IMR-90 (cell line): ENCODE results near the gene STAC2. TPM values are rescaled to one million over a fixed set of nuclear protein-coding genes. Genes with fewer than 3 reads are reported as not detected.

Source experiments
- ATAC-seq: fragments of 200-7000 bp; cut with Tn5 transposase; 2 replicates; pipeline ENCODE4 v1.9.1; 2020; ENCODE audit warnings: low read depth, mild to moderate bottlenecking, moderate library complexity
- BruUV-seq: library from RNA; stranded (reverse); fragments of 400-500 nt; replicated peaks from 2 replicates; lab custom pipeline; 2021; lab: Mats Ljungman, UMichigan
- CTCF ChIA-PET: fragments of 300-600 bp; formaldehyde crosslinking; extraction: SDS; loops from one replicate; lab custom pipeline; 2021; ENCODE audit warnings: antibody characterized with exemption; lab: Yijun Ruan, JAX
- POLR2A ChIA-PET: fragments of 300-600 bp; sonication (Branson Sonifier 250); formaldehyde crosslinking; loops from one replicate; lab custom pipeline; 2022; ENCODE audit warnings: antibody characterized with exemption; ENCODE audit not compliant: unreplicated experiment; lab: Charles Lee
- DNase-seq: peaks from one replicate; pipeline ENCODE4 v3.0.0; 2013
- H2AFZ ChIP-seq: replicated peaks from 2 replicates; pipeline ENCODE3; 2013; ENCODE audit warnings: low read length, mild to moderate bottlenecking; ENCODE audit not compliant: poor library complexity
- H2AK5ac ChIP-seq: 2 replicates; pipeline ENCODE4 v1.6.1; 2013; ENCODE audit warnings: low read depth, low read length, inconsistent platforms
- H2AK9ac ChIP-seq: replicated peaks from 2 replicates; pipeline ENCODE3; 2013; ENCODE audit warnings: mild to moderate bottlenecking, low read depth, low read length, moderate library complexity; ENCODE audit not compliant: poor library complexity
- H2BK120ac ChIP-seq: 2 replicates; pipeline ENCODE4 v1.6.1; 2013; ENCODE audit warnings: low read depth, low read length, inconsistent platforms
- H2BK15ac ChIP-seq: 3 replicates; pipeline ENCODE4 v1.6.1; 2013; ENCODE audit warnings: low read depth, low read length, inconsistent platforms
- H2BK20ac ChIP-seq: 2 replicates; pipeline ENCODE4 v1.6.1; 2013; ENCODE audit warnings: low read depth, mild to moderate bottlenecking, inconsistent platforms, low read length, moderate library complexity
- H2BK5ac ChIP-seq: 2 replicates; pipeline ENCODE4 v1.6.1; 2013; ENCODE audit warnings: mild to moderate bottlenecking, low read depth, low read length, inconsistent platforms; ENCODE audit not compliant: poor library complexity, severe bottlenecking
- H3K14ac ChIP-seq: replicated peaks from 2 replicates; pipeline ENCODE4 v1.6.1; 2013; ENCODE audit warnings: low read depth, low read length, inconsistent platforms
- H3K18ac ChIP-seq: 2 replicates; pipeline ENCODE4 v1.6.1; 2013; ENCODE audit warnings: low read depth, low read length, control low read depth
- H3K23ac ChIP-seq: 2 replicates; pipeline ENCODE4 v1.6.1; 2013; ENCODE audit warnings: low read depth, low read length, inconsistent platforms
- H3K27ac ChIP-seq: 2 replicates; pipeline ENCODE4 v1.5.1; 2013; ENCODE audit warnings: mild to moderate bottlenecking, control low read depth, low read length; ENCODE audit not compliant: insufficient read depth
- H3K27me3 ChIP-seq: 2 replicates; pipeline ENCODE4 v1.6.1; 2013; ENCODE audit warnings: low read length; ENCODE audit not compliant: control insufficient read depth, insufficient read depth
- H3K36me3 ChIP-seq: 2 replicates; pipeline ENCODE4 v1.6.1; 2013; ENCODE audit warnings: low read length, mixed read lengths; ENCODE audit not compliant: control insufficient read depth, insufficient read depth
- H3K4ac ChIP-seq: 2 replicates; pipeline ENCODE4 v1.6.1; 2013; ENCODE audit warnings: low read depth, low read length, inconsistent platforms
- H3K4me1 ChIP-seq: 2 replicates; pipeline ENCODE4 v1.6.1; 2013; ENCODE audit warnings: low read length, mixed read lengths; ENCODE audit not compliant: control insufficient read depth, insufficient read depth
- H3K4me2 ChIP-seq: 2 replicates; pipeline ENCODE4 v1.6.1; 2013; ENCODE audit warnings: low read depth, mild to moderate bottlenecking, control low read depth, low read length, moderate library complexity
- H3K4me3 ChIP-seq: 2 replicates; pipeline ENCODE4 v1.5.1; 2013; ENCODE audit warnings: low read depth, mild to moderate bottlenecking, control low read depth, low read length, moderate library complexity; ENCODE audit not compliant: insufficient read depth
- H3K56ac ChIP-seq: 2 replicates; pipeline ENCODE4 v1.6.1; 2013; ENCODE audit warnings: low read length, inconsistent platforms; ENCODE audit not compliant: insufficient read depth; ENCODE audit errors: extremely low read depth
- H3K79me1 ChIP-seq, 2 experiments: 2 replicates each; pipeline ENCODE4 v1.6.1; 2013; ENCODE audit warnings: low read length in 2 of 2, inconsistent platforms in 1 of 2, low read depth in 1 of 2
- H3K9ac ChIP-seq: 2 replicates; pipeline ENCODE4 v1.6.1; 2013; ENCODE audit warnings: low read depth, low read length, control low read depth
- H3K9me1 ChIP-seq: 2 replicates; pipeline ENCODE4 v1.6.1; 2013; ENCODE audit warnings: low read length, inconsistent platforms; ENCODE audit not compliant: insufficient read depth
- H3K9me3 ChIP-seq: 2 replicates; pipeline ENCODE4 v1.6.1; 2013; ENCODE audit warnings: low read length; ENCODE audit not compliant: control insufficient read depth, insufficient read depth
- H4K20me1 ChIP-seq: 2 replicates; pipeline ENCODE4 v1.6.1; 2013; ENCODE audit warnings: low read length, inconsistent platforms; ENCODE audit not compliant: insufficient read depth
- H4K5ac ChIP-seq: 2 replicates; pipeline ENCODE4 v1.6.1; 2013; ENCODE audit warnings: mild to moderate bottlenecking, low read depth, low read length, control low read depth
- H4K8ac ChIP-seq, 2 experiments: 2 replicates each; pipeline ENCODE4 v1.6.1; 2013; ENCODE audit warnings: low read depth in 2 of 2, low read length in 2 of 2, control low read depth in 1 of 2, inconsistent platforms in 1 of 2
- H4K91ac ChIP-seq: 2 replicates; pipeline ENCODE4 v1.6.1; 2013; ENCODE audit warnings: low read depth, low read length, inconsistent platforms; ENCODE audit not compliant: insufficient read depth
- BHLHE40 ChIP-seq: fragments of 150-350 bp; IDR thresholded peaks from 2 replicates; pipeline ENCODE4 v1.6.1; 2016; ENCODE audit warnings: mild to moderate bottlenecking, low read depth, low read length
- CEBPB ChIP-seq: IDR thresholded peaks from 2 replicates; pipeline ENCODE4 v1.6.1; 2012; ENCODE audit warnings: low read depth, low read length, improper control_type of control experiment
- CHD1 ChIP-seq: IDR thresholded peaks from 2 replicates; pipeline ENCODE4 v1.6.1; 2012; ENCODE audit warnings: low read depth, low read length, improper control_type of control experiment
- MAFK ChIP-seq: IDR thresholded peaks from 2 replicates; pipeline ENCODE4 v1.6.1; 2012; ENCODE audit warnings: low read depth, low read length, improper control_type of control experiment
- MAZ ChIP-seq: IDR thresholded peaks from 2 replicates; pipeline ENCODE4 v1.6.1; 2012; ENCODE audit warnings: low read depth, mild to moderate bottlenecking, low read length, improper control_type of control experiment, moderate library complexity, borderline replicate concordance
- MXI1 ChIP-seq: IDR thresholded peaks from 2 replicates; pipeline ENCODE4 v1.6.1; 2012; ENCODE audit warnings: low read depth, mild to moderate bottlenecking, low read length, moderate library complexity, borderline replicate concordance
- NFE2L2 ChIP-seq: fragments of 150-350 bp; IDR thresholded peaks from 2 replicates; pipeline ENCODE4 v1.6.1; 2016; ENCODE audit warnings: low read depth, mild to moderate bottlenecking, low read length
- RAD21 ChIP-seq: IDR thresholded peaks from 2 replicates; pipeline ENCODE4 v1.6.1; 2012; ENCODE audit warnings: low read length, improper control_type of control experiment
- RCOR1 ChIP-seq: IDR thresholded peaks from 2 replicates; pipeline ENCODE4 v1.6.1; 2012; ENCODE audit warnings: mild to moderate bottlenecking, low read length, improper control_type of control experiment; ENCODE audit not compliant: insufficient replicate concordance
- RFX5 ChIP-seq: IDR thresholded peaks from 2 replicates; pipeline ENCODE4 v1.8.0; 2012; ENCODE audit warnings: low read depth, mild to moderate bottlenecking, low read length, moderate library complexity
- WGBS, 2 experiments: methylation state at CpG; one replicate each; pipeline versions ENCODE4 v1.1.5 to v1.1.7; 2013; ENCODE audit warnings: missing lambda C conversion rate in 2 of 2; ENCODE audit not compliant: insufficient read length in 1 of 2; ENCODE audit errors: extremely low coverage in 2 of 2; 5-methylcytosine and 5-hydroxymethylcytosine counted together
- dilution Hi-C: fragments of 300-500 bp; cut with HindIII; formaldehyde crosslinking; loops from one replicate; pipeline ENCODE4 v1.14.3; 2018; ENCODE audit warnings: low sequenced_read_pairs; ENCODE audit not compliant: unreplicated experiment
- in situ Hi-C: fragments of 300-500 bp; cut with MboI; formaldehyde crosslinking; loops from 3 replicates; pipeline ENCODE4 v1.14.3; 2019; ENCODE audit warnings: low sequenced_read_pairs, inconsistent platforms, mixed read lengths
- intact Hi-C: fragments of 100-400 bp; cut with micrococcal nuclease; formaldehyde crosslinking; loops from 2 replicates; pipeline ENCODE4 v1.10.0; 2022
- polyA plus RNA-seq, 3 experiments: library from polyadenylated mRNA; depleted of rRNA; stranded (reverse); fragments of >200 nt; gene quantifications; 2 replicates each; pipeline ENCODE4 v1.2.3, GENCODE V29; 2012; ENCODE audit warnings: low replicate concordance in 1 of 3
- total RNA-seq: library from RNA; depleted of rRNA; stranded (reverse); fragments of >200 nt; gene quantifications from 2 replicates; pipeline ENCODE4 v1.2.3, GENCODE V29; 2012
- TF ChIP-seq, protein P1 (sequence below): fragments of 150-350 bp; IDR thresholded peaks from 2 replicates; pipeline ENCODE4 v1.6.1; 2016; ENCODE audit warnings: low read depth, mild to moderate bottlenecking, low read length, moderate library complexity, borderline replicate concordance
- TF ChIP-seq, protein P2 (sequence below): fragments of 150-350 bp; IDR thresholded peaks from 2 replicates; pipeline ENCODE4 v1.6.1; 2017; ENCODE audit warnings: mild to moderate bottlenecking, antibody characterized with exemption, low read length, low read depth

Gene STAC2
- total and polyA plus RNA-seq, 2 of the 4 experiments (the other 2 are of a cell fraction): 0.02 TPM; not detected in 1

DNA sequence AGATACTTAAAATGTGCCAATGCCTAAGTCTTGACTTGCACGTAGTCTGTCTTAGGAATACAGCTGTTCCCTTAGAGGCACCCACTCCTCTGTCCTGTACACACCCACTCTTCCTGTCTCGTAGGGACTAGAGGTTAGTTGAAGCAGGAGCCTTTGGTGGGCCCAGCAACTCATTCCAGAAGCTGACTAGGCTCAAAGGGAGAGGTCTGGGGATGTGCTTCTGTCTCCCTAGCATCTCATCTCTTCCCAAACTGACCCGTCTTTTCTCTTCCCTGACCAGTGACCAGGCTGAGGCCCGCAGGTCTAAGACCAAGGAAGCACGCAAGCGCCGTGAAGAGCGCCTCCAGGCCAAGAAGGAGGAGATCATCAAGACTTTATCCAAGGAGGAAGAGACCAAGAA, 21.5 kb downstream of the STAC2 start:
- no peak overlapping the region for H2BK20ac ChIP-seq
- peaks cover 37% of the 10 kb centered on the region for H4K20me1 ChIP-seq
- H2BK15ac ChIP-seq: no peak overlapping the region
- H4K8ac ChIP-seq: no peak overlapping the region
- H3K4ac ChIP-seq: no peak overlapping the region
- H4K91ac ChIP-seq: no peak overlapping the region
- H3K9me1 ChIP-seq: peaks cover 9% of the 10 kb centered on the region; the same call in 1 of the 2 replicates
- no peak overlapping the region for H3K9ac ChIP-seq
- H2BK120ac ChIP-seq: no peak overlapping the region
- no peak overlapping the region for H2AFZ ChIP-seq
- H3K14ac ChIP-seq: no peak overlapping the region
- dilution Hi-C loops: no loop called here
- H3K79me1 ChIP-seq: peaks cover 19 to 34% of the 10 kb centered on the region in 2 experiments
- no TSS peak for BruUV-seq
- no peak overlapping the region for H3K4me3 ChIP-seq
- intact Hi-C loops: no loop called here
- no peaks in the 10 kb centered on the region for H3K9me3 ChIP-seq
- in situ Hi-C loops: no loop called here
- WGBS, 2 experiments: no CpG with 5 or more reads among the region's 8 CpGs
- no peak overlapping the region for H3K23ac ChIP-seq
- H3K27ac ChIP-seq: no peak overlapping the region
- TF ChIP-seq MXI1 (no peak), MAFK (no peak), CHD1 (no peak), RAD21 (no peak), CEBPB (no peak), NFE2L2 (no peak), MAZ (no peak), RCOR1 (no peak), BHLHE40 (no peak), RFX5 (no peak)
- TF ChIP-seq, protein P1, sequence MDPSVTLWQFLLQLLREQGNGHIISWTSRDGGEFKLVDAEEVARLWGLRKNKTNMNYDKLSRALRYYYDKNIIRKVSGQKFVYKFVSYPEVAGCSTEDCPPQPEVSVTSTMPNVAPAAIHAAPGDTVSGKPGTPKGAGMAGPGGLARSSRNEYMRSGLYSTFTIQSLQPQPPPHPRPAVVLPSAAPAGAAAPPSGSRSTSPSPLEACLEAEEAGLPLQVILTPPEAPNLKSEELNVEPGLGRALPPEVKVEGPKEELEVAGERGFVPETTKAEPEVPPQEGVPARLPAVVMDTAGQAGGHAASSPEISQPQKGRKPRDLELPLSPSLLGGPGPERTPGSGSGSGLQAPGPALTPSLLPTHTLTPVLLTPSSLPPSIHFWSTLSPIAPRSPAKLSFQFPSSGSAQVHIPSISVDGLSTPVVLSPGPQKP: no peak
- TF ChIP-seq, protein P2, sequence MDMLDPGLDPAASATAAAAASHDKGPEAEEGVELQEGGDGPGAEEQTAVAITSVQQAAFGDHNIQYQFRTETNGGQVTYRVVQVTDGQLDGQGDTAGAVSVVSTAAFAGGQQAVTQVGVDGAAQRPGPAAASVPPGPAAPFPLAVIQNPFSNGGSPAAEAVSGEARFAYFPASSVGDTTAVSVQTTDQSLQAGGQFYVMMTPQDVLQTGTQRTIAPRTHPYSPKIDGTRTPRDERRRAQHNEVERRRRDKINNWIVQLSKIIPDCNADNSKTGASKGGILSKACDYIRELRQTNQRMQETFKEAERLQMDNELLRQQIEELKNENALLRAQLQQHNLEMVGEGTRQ: no peak
- no peaks in the 10 kb centered on the region for H3K27me3 ChIP-seq
- no peak overlapping the region for H2BK5ac ChIP-seq
- peaks cover 14% of the 10 kb centered on the region for H3K4me1 ChIP-seq
- H4K5ac ChIP-seq: no peak overlapping the region
- H3K56ac ChIP-seq: no peak overlapping the region
- H2AK9ac ChIP-seq: no peak overlapping the region
- no peak overlapping the region for H3K4me2 ChIP-seq
- CTCF ChIA-PET: no interaction called here
- H3K36me3 ChIP-seq: peaks cover 39% of the 10 kb centered on the region
- no peak for DNase-seq
- POLR2A ChIA-PET: no interaction called here
- H3K18ac ChIP-seq: no peak overlapping the region
- H2AK5ac ChIP-seq: no peak overlapping the region
- ATAC-seq: no peak
